Cortex of kidney (tissue), 1 donor: Measurements from ENCODE around the gene GLCE.

ENCODE experiments used
- DNase-seq: peaks from one replicate; lab custom pipeline; 2025; lab: John Stamatoyannopoulos, UW

Gene GLCE

GRCh38 chr15:69206079-69206478 lies 45.6 kb downstream of the GLCE start:
- no peak for DNase-seq

DNA sequence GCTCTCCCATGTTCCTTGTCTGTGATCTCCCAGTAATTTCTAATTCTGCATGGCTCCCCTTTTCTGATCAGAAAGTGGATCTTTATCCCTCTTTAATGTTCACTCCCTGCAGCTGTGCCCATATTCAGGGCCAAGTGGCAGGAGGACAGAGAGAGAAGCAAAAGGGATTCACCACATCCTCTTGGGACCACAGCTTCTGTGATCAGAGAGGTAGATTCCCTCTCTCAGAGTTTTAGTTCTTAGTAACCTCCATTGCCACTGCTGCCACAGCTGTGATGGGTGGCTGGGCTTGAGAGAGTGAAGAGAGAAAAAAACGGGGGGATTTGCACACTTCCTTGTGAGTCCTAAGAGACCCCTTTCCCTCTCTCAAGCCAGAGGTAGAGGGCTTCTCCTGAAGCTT lies 49.2 kb downstream of the GLCE start:
- no peak for DNase-seq

- DNase-seq = no peak
Observed at GRCh38 chr15:69210574-69210973, 50.1 kb downstream of the GLCE start.

DNA sequence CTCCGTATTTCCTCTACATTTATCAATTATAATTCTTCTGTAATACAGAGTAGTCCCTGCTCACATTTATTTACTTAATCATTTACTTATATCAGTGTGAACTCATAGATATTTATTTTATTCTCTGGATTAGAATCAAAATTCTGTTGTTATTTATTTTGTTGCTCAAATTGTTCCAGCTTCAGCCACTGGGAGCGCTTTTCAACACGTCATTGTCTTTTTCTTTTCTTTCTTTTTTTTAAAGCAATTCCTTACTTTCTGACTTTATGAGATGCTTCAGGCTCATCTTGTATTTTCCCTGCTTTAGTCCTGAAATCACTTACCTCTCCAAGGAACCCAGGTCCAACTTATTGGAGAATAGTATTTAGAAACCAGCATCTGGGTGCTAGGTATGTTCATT lies 53.4 kb downstream of the GLCE start:
- DNase-seq = no peak

- DNase-seq = no peak
Observed at GRCh38 chr15:69215314-69216035, 55.0 kb downstream of the GLCE start.

- DNase-seq = no peak
Observed at GRCh38 chr15:69217381-69217780, 56.9 kb downstream of the GLCE start.

DNA sequence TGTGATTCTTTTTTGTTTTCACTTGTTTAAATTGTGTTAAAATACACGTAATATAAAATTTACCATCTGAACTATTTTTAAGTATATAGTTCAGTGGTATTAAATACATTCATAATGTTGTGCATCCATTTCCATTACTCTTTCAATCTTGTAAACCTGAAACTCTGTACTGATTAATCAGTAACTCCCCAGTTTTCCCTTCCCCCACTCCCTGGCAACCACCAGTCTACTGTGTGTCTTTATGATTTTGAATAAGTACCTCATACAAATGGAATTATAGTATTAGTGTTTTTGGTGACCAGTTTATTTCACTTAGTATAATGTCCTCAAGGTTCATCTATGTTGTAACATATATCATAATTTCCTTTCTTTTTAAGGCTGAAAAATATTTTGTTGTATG lies 59.3 kb downstream of the GLCE start:
- DNase-seq = no peak

DNA sequence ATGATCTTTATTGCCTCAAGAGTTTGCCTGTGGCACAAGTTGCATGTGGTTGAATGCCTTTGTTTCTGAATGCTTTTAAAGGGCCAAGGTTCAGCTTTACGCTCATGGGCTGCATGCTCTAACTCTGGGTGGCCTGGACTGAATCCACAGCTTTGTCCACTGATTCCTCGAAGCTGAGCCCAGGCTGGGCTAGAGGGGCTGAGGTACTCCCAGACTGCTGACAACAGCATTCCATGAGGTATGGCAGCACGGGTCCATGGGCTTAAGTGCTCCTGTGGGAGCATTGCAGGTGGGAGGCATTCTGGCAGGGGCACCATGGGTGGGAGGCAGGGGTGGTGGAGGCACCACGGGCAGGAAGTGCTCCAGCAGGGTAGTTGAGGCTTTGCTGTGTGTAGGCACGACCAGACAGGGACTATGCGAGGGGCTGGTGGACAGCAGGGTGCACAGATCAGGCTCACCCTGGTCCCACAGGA lies 61.6 kb downstream of the GLCE start:
- no peak for DNase-seq

- no peak for DNase-seq
Observed at GRCh38 chr15:69223083-69223813, 62.8 kb downstream of the GLCE start.

GRCh38 chr15:69224383-69224782 lies 63.9 kb downstream of the GLCE start:
- DNase-seq = no peak

- no peak for DNase-seq
Observed at GRCh38 chr15:69225355-69226022, 65.1 kb downstream of the GLCE start.

DNA sequence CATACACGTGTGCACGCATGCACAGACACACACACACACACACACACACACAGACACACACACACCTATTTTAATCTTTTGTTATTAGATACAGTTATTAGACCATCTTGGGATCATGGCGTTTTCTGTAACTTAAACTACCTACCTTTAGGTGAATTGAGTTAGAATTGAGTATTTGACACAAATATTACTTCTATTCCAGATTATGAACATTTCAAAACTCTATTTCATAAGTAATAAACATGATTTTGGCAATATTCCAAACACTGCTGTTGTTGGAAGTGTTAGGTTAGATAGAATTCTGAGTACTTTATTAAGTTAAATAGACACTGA lies 65.6 kb downstream of the GLCE start:
- DNase-seq = no peak

GRCh38 chr15:69232144-69232543 lies 71.7 kb downstream of the GLCE start:
- DNase-seq = no peak

GRCh38 chr15:69232765-69233164 lies 72.3 kb downstream of the GLCE start:
- DNase-seq = no peak

- no peak for DNase-seq
Observed at GRCh38 chr15:69234676-69235075, 74.2 kb downstream of the GLCE start.

GRCh38 chr15:69236505-69236904 lies 76.1 kb downstream of the GLCE start:
- DNase-seq = no peak

DNA sequence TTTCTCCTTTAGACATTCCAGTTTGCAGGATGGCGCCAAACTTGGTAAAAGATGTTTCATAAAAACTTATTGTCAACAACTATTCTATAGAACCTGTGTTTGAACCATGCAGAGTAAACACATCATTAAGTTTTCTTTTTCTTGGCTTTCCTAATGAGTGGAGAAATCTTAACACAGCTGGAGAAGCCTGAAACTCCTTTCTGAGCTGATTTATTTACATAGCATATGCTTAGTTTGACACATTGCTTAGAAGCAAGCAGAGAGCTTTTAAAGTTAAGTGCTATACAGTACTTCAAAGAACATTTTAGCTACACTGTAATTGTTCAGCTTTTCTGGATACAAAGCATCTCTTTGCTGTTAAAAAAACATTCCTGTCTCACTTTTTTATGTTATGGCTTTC lies 77.3 kb downstream of the GLCE start:
- no peak for DNase-seq

- no peak for DNase-seq
Observed at GRCh38 chr15:69244798-69245197, 84.4 kb downstream of the GLCE start.

- DNase-seq = no peak
Observed at GRCh38 chr15:69253156-69253555, 92.7 kb downstream of the GLCE start.

GRCh38 chr15:69265347-69265955 lies 105.0 kb downstream of the GLCE start:
- DNase-seq = no peak

- no peak for DNase-seq
Observed at GRCh38 chr15:69271217-69271616, 110.8 kb downstream of the GLCE start.

GRCh38 chr15:69272139-69272538 lies 111.7 kb downstream of the GLCE start:
- no peak for DNase-seq

DNA sequence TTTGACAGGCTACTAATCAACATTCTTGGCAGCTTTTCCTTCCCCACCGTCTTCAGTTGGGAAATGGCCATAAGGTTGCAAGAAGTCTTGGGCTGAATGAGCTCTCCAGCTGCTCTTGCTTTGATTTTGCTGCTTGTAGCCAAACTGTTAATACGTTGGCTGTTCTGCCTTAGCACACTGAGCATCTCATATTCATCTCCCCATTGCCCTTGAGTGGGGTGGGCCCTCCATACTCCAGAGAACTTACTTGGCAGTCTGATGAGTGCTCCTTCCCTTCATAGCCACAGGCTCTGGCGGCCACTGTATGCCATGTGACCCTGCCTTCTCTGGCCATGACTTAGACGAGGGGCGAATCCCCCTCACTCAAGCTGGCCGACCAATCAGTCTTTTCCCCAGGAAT lies 112.5 kb downstream of the GLCE start:
- no peak for DNase-seq
